ENCODE results near the gene ENHO.

Gene ENHO

GRCh38 chr9:34475097-34475496 lies 47.7 kb downstream of the ENHO start:
- no peak for DNase-seq
- ATAC-seq: no peak

All from stimulated activated naive CD8-positive, alpha-beta T cell treated with anti-CD3 and anti-CD28 coated beads, Interleukin-15, Interleukin-2, amounts not matched to agents 100 U/mL and 50 U/mL, for 24 hours (primary cell).